Activated naive CD8-positive, alpha-beta T cell treated with anti-CD3 and anti-CD28 coated beads, Interleukin-2, amount 50 U/mL, for 24 hours (primary cell): ENCODE results near the gene PRR33.

Experiments
- ATAC-seq: fragments of 150-1000 bp; cut with Tn5 transposase; one replicate; pipeline ENCODE4 v1.10.0; 2021
- DNase-seq: peaks from one replicate; pipeline ENCODE4 v3.0.0; 2021
- H3K27ac Mint-ChIP-seq: one replicate; pipeline ENCODE4 v1.8.0; 2021; ENCODE audit warnings: mild to moderate bottlenecking, mixed read lengths
- H3K27me3 Mint-ChIP-seq: one replicate; pipeline ENCODE4 v1.8.0; 2021; ENCODE audit warnings: mixed read lengths
- H3K36me3 Mint-ChIP-seq: one replicate; pipeline ENCODE4 v1.8.0; 2021; ENCODE audit warnings: low read depth, mixed read lengths
- H3K4me1 Mint-ChIP-seq: one replicate; pipeline ENCODE4 v1.8.0; 2021; ENCODE audit warnings: mixed read lengths
- H3K4me3 Mint-ChIP-seq: one replicate; pipeline ENCODE4 v1.8.0; 2021; ENCODE audit warnings: mild to moderate bottlenecking, moderate library complexity, mixed read lengths
- H3K9me3 Mint-ChIP-seq: one replicate; pipeline ENCODE4 v1.8.0; 2021; ENCODE audit warnings: mixed read lengths

Gene PRR33

DNA sequence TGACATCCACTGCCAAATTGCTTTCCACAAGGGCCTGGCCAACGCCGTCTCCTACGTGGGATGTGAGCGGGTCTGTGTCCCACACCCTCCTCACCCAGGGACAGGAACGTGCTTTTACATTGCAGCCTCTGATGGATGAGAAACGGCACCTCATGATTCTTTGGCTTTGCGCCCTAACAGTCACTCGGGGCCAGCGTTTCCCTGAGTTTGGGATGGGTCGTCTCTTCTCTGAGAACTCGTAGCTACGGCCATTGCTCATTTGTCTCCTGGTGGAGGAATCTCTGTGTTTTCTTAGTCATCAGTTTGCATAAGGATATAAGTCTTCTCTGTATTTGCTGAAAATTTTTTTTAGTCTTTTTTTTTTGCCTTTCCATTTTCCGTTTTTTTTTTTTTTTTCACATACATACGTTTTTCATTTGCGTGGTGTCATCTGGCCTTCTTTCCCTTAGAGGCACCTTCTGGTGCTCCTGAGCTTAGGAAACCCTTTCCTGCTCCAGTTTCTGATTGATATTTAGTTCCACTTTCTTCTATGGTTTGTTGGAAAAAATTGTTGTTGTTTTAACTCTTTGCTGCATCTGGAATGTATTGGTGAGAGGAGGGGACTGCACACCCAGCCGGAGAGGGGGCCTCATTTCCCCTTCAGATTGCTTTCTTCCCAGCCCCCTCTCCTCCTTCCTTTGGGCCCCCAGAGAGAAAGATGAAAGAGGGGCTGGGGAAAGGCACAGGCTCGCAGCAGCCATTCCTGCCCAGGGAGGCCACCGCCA is 39.8 kb upstream of the PRR33 start:
- ATAC-seq (no peak), DNase-seq (no peak)
- Mint-ChIP-seq H3K4me3 (no peak overlapping the region), H3K27me3 (peaks cover 7% of the 10 kb centered on the region), H3K4me1 (peaks cover 2% of the 10 kb centered on the region), H3K36me3 (no peaks in the 10 kb centered on the region), H3K9me3 (no peaks in the 10 kb centered on the region), H3K27ac (no peak overlapping the region)

- Mint-ChIP-seq H3K4me3 (no peak overlapping the region), H3K27me3 (peaks cover 9% of the 10 kb centered on the region), H3K4me1 (peaks cover 2% of the 10 kb centered on the region), H3K36me3 (no peaks in the 10 kb centered on the region), H3K27ac (no peak overlapping the region), H3K9me3 (no peaks in the 10 kb centered on the region)
- DNase-seq (no peak), ATAC-seq (no peak)
These were observed 38.8 kb upstream of the PRR33 start for GRCh38 chr11:1930462-1930830.

GRCh38 chr11:1929621-1930461 is 38.1 kb upstream of the PRR33 start:
- peaks cover 2% of the 10 kb centered on the region for H3K4me1 Mint-ChIP-seq
- peaks cover 9% of the 10 kb centered on the region for H3K27me3 Mint-ChIP-seq
- no peak overlapping the region for H3K27ac Mint-ChIP-seq
- DNase-seq, result no peak
- no peak for ATAC-seq
- H3K36me3 Mint-ChIP-seq, result no peaks in the 10 kb centered on the region
- no peaks in the 10 kb centered on the region for H3K9me3 Mint-ChIP-seq
- no peak overlapping the region for H3K4me3 Mint-ChIP-seq

GRCh38 chr11:1928891-1929541 is 37.3 kb upstream of the PRR33 start:
- ATAC-seq (no peak), DNase-seq (no peak)
- Mint-ChIP-seq H3K9me3 (no peaks in the 10 kb centered on the region), H3K27me3 (peaks cover 9% of the 10 kb centered on the region), H3K27ac (no peak overlapping the region), H3K36me3 (no peaks in the 10 kb centered on the region), H3K4me3 (no peak overlapping the region), H3K4me1 (peaks cover 2% of the 10 kb centered on the region)

- DNase-seq, result no peak
- H3K4me1 Mint-ChIP-seq, result peaks cover 2% of the 10 kb centered on the region
- H3K36me3 Mint-ChIP-seq, result no peaks in the 10 kb centered on the region
- peaks cover 13% of the 10 kb centered on the region for H3K27me3 Mint-ChIP-seq
- ATAC-seq, result no peak
- H3K27ac Mint-ChIP-seq, result no peak overlapping the region
- no peaks in the 10 kb centered on the region for H3K9me3 Mint-ChIP-seq
- H3K4me3 Mint-ChIP-seq, result no peak overlapping the region
These were observed 36.8 kb upstream of the PRR33 start for GRCh38 chr11:1928470-1928890.

GRCh38 chr11:1927848-1928469 is 36.3 kb upstream of the PRR33 start:
- ATAC-seq, result no peak
- H3K4me3 Mint-ChIP-seq, result no peak overlapping the region
- no peak for DNase-seq

GRCh38 chr11:1927026-1927847 is 35.5 kb upstream of the PRR33 start:
- H3K9me3 Mint-ChIP-seq, result no peaks in the 10 kb centered on the region
- DNase-seq (no peak), ATAC-seq (no peak)
- H3K27me3 Mint-ChIP-seq, result peaks cover 10% of the 10 kb centered on the region
- peaks cover 2% of the 10 kb centered on the region for H3K4me1 Mint-ChIP-seq
- H3K4me3 Mint-ChIP-seq, result no peak overlapping the region
- no peaks in the 10 kb centered on the region for H3K36me3 Mint-ChIP-seq
- no peak overlapping the region for H3K27ac Mint-ChIP-seq

More at GRCh38 chr11:1927848-1928469, 36.3 kb upstream of the PRR33 start:
- H3K9me3 Mint-ChIP-seq, result no peaks in the 10 kb centered on the region
- H3K4me1 Mint-ChIP-seq, result peaks cover 2% of the 10 kb centered on the region
- no peak overlapping the region for H3K27ac Mint-ChIP-seq
- H3K27me3 Mint-ChIP-seq, result peaks cover 10% of the 10 kb centered on the region
- H3K36me3 Mint-ChIP-seq, result no peaks in the 10 kb centered on the region

DNA sequence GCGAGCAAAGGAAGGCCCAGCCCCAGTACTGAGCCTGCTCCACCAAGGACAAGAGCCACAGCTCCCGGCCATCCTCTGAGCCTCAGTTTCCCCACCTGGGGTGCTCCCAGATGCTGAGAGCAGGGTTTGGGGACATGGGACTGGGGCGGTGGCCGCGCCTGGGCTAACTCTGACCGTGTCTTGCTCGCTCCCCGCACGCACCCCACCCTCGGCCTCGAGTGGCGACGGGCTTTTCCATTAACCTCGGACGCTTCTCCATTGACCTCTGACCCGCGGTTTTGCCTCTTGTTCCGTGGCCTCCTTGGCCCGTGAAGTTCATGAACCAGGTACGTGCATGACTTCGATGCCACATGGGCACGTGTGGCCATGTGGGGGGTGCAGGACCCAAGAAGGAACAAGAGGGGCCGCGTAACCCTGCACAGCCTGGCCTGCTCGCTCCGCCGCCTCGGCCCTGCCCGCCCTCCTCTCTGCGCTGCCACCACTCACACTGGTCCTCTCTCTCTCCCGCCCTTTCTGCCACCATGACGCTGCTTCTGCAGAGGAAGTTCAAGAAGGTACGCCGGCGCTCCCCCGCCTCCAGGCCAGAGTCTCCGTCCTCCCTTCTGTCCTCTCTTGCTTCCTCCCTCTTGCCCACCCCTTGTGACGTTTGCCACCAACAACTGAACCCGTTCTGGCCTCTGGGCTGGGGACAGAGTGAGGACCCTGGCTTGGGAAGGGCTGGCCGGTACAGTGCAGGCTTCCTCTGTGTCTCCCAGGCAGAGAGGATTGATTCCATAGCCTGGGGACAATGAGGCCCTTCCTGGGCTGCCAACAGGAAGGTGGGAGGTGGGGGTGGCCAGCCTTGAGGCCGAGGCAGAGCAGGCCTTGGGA is 34.7 kb upstream of the PRR33 start:
- H3K27me3 Mint-ChIP-seq, result peaks cover 8% of the 10 kb centered on the region
- no peak overlapping the region for H3K27ac Mint-ChIP-seq
- DNase-seq (no peak), ATAC-seq (no peak)
- no peaks in the 10 kb centered on the region for H3K9me3 Mint-ChIP-seq
- no peak overlapping the region for H3K4me3 Mint-ChIP-seq
- H3K36me3 Mint-ChIP-seq, result no peaks in the 10 kb centered on the region
- H3K4me1 Mint-ChIP-seq, result peaks cover 2% of the 10 kb centered on the region

DNA sequence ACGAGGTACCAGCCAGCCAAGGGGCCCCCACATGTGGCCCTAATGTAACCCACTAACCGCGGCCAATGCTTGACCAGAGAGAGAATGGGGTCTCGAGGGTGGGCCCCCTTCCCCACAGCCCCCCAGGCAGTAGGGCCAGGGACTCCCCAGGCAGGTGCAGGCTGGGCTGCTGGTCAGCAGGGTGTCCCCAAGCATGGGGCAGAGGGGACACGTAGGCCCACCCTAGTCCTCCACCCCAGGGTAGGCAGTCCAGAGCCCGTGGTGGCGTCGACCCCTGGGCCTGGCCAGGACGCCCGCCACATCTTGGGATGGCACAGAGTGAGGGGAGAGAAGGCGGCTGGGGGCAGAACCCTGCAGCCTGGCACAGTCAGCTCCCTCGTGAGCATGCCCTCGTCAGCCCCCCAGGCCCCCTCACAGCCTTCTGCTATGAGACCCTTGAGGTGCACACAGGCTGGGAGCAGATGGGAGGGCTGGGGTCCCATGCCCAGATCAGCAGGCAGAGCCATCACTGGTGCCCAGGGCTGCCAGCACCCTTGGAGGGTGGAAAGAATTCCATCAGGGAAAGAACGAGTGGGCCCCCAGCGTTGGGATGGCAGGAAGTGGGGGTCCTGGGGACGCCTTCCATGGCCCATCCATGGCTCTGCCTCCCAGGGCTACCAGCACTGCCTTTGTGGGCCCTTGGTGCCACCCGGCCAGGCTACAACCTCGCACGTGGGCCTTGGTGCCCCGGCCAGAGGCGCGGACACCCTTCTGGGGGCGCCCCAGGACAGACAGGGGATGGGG is 33.9 kb upstream of the PRR33 start:
- H3K27me3 Mint-ChIP-seq, result peaks cover 8% of the 10 kb centered on the region
- DNase-seq (no peak), ATAC-seq (no peak)
- H3K27ac Mint-ChIP-seq, result no peak overlapping the region
- peaks cover 2% of the 10 kb centered on the region for H3K4me1 Mint-ChIP-seq
- no peaks in the 10 kb centered on the region for H3K9me3 Mint-ChIP-seq
- H3K4me3 Mint-ChIP-seq, result no peak overlapping the region
- H3K36me3 Mint-ChIP-seq, result no peaks in the 10 kb centered on the region

- no peak overlapping the region for H3K27ac Mint-ChIP-seq
- H3K36me3 Mint-ChIP-seq, result no peaks in the 10 kb centered on the region
- H3K4me1 Mint-ChIP-seq, result no peaks in the 10 kb centered on the region
- DNase-seq (no peak), ATAC-seq (no peak)
- H3K9me3 Mint-ChIP-seq, result no peaks in the 10 kb centered on the region
- H3K4me3 Mint-ChIP-seq, result no peak overlapping the region
- H3K27me3 Mint-ChIP-seq, result peaks cover 6% of the 10 kb centered on the region
These were observed 33.1 kb upstream of the PRR33 start for GRCh38 chr11:1924646-1925372.

- H3K9me3 Mint-ChIP-seq, result no peaks in the 10 kb centered on the region
- H3K4me3 Mint-ChIP-seq, result no peak overlapping the region
- ATAC-seq (no peak), DNase-seq (no peak)
- peaks cover 6% of the 10 kb centered on the region for H3K27me3 Mint-ChIP-seq
- H3K4me1 Mint-ChIP-seq, result no peaks in the 10 kb centered on the region
- H3K27ac Mint-ChIP-seq, result no peak overlapping the region
- no peaks in the 10 kb centered on the region for H3K36me3 Mint-ChIP-seq
These were observed 32.5 kb upstream of the PRR33 start for GRCh38 chr11:1924181-1924580.
